Astrocyte of the spinal cord (primary cell): ENCODE results near the gene CLTB.

Experiments
- DNase-seq: peaks from one replicate; pipeline ENCODE4 v3.0.0; 2011; ENCODE audit warnings: low read depth, low spot score
- H3K4me3 ChIP-seq: 2 replicates; pipeline ENCODE4 v1.5.1; 2011; ENCODE audit warnings: low read depth, mild to moderate bottlenecking, low read length, moderate library complexity
- in situ Hi-C: cut with HindIII; loops from 2 replicates; pipeline ENCODE4 v1.10.0; 2017; ENCODE audit warnings: low sequenced_read_pairs
- TF ChIP-seq, protein P1 (sequence below): IDR thresholded peaks from 2 replicates; pipeline ENCODE4 v1.5.1; 2012; ENCODE audit warnings: low read depth, mild to moderate bottlenecking, low read length, inconsistent platforms

CLTB gene

DNA sequence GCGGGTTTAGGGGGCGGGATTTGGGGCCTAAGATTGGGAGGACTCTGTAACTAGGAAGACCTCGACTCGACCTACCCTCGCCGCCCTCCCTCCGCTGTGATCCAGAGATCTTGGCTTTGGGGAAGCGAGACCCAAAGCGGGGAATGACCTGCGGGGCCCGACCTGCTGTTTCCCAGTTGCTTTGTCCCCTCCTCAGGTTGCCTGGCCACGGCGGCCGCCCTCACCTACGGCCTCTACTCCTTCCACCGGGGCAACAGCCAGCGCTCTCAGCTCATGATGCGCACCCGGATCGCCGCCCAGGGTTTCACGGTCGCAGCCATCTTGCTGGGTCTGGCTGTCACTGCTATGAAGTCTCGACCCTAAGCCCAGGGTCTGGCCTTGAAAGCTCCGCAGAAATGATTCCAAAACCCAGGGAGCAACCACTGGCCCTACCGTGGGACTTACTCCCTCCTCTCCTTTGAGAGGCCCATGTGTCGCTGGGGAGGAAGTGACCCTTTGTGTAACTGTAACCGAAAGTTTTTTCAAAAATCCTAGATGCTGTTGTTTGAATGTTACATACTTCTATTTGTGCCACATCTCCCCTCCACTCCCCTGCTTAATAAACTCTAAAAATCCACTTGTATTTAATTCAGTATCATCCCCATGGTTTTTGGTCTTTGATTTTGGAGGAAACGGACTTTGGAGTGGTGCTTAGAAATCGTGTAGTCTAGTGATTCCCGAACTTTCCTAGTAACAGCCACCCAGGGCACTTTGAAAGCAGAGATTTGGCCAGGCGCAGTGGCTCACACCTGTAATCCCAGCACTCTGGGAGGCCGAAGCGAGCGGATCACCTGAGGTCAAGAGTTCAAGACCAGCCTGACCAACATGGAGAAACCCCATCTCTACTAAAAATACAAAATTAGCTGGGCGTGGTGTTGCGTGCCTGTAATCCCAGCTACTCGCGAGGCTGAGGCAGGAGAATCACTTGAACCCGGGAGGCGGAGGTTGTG is 26.9 kb downstream of the CLTB start:
- DNase-seq: no peak
- H3K4me3 ChIP-seq: peak overlapping the region; percentile 91
- TF ChIP-seq, protein P1, sequence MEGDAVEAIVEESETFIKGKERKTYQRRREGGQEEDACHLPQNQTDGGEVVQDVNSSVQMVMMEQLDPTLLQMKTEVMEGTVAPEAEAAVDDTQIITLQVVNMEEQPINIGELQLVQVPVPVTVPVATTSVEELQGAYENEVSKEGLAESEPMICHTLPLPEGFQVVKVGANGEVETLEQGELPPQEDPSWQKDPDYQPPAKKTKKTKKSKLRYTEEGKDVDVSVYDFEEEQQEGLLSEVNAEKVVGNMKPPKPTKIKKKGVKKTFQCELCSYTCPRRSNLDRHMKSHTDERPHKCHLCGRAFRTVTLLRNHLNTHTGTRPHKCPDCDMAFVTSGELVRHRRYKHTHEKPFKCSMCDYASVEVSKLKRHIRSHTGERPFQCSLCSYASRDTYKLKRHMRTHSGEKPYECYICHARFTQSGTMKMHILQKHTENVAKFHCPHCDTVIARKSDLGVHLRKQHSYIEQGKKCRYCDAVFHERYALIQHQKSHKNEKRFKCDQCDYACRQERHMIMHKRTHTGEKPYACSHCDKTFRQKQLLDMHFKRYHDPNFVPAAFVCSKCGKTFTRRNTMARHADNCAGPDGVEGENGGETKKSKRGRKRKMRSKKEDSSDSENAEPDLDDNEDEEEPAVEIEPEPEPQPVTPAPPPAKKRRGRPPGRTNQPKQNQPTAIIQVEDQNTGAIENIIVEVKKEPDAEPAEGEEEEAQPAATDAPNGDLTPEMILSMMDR: no peak
- in situ Hi-C loops: no loop called here

DNA sequence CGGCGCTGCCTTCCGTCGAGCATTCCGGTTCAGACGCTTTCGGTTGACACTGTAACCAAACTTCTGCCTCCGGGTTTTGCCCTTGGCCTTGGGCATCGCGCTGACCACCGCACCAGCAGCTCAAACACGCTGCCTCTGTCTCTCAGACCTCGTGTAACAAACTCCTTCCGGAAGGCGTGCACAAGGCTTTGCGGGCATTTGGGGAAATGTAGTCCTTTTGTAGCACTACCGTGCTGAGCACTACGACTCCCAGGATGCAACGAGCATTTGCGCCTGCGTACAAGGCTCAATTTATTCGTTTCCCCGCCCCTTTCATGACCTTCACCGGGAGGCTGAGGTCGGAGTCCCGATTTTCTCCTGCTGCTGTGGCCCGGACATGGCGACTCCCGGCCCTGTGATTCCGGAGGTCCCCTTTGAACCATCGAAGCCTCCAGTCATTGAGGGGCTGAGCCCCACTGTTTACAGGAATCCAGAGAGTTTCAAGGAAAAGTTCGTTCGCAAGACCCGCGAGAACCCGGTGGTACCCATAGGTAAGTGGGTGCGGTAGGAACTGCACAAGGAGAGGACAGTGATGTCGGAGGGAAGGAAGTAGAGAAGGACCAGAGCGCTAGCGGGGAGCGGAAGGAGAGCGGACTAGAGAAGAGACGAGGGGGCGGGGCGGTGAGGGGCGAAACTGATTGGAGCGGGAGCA is 27.8 kb downstream of the CLTB start, which contains the start of the genes HIGD2A and NOP16:
HIGD2A (plus strand) TSS at position 308 of the 691 bp plus-strand sequence; CDS start at position 377, 69 bp downstream.
NOP16 (minus strand) TSS at position 155 of the 691 bp plus-strand sequence; CDS start at position 96, 59 bp downstream.
- in situ Hi-C loops: no loop called here
- TF ChIP-seq, protein P1: no peak
- DNase-seq: peak; percentile 99
- peak within 1 kb of the TSS; percentile 91 for H3K4me3 ChIP-seq

DNA sequence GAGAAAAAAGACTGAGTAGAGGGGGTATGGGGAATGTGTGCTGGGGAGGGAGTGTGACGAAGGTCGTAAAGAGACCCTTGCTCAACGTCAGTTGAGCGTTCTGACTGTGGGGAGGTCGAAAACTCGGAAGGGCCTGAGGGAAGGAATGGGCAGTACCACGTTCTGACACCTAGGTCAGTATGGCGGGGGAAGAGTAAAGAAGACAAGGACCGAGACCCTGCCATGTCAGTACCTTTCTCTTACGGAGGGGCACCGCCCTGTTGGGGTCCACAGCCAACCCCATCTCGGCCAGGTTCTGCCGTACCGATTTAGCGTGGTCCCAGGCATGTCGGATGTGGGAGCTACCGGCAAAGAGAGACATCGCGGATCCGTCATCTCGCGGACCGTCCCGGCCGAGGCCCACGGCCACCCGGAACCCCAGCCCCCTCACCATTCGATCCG is 28.3 kb downstream of the CLTB start:
- in situ Hi-C loops: no loop called here
- peak overlapping the region; percentile 91 for H3K4me3 ChIP-seq
- no peak for DNase-seq
- TF ChIP-seq, protein P1: no peak

DNA sequence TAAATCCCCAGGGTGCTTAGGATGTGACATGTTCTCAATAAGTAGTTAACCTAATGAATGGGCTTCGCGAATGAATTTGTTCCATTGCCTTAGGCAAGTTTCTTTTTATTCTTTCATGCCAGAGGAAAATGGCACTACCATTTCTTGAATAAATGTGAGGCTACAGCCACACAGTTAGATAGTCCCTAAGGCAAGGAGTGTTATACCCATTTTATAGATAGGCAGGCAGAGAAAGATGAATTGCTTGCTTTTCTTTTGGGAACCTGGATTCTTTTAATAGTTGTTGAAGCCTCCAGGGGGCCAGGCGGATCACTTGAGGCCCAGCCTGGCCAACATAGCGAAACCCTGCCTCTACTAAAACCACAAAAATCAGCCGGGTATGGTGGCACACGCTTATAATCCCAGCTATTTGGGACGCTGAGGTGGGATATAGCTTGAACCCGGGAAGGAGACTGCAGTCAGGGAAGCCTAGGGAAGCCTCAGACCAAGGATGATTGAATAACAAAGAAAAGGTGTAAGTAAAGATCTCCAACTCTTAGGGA is 28.9 kb downstream of the CLTB start:
- TF ChIP-seq, protein P1: no peak
- in situ Hi-C loops: no loop called here
- DNase-seq: no peak
- H3K4me3 ChIP-seq: peak overlapping the region; percentile 91

DNA sequence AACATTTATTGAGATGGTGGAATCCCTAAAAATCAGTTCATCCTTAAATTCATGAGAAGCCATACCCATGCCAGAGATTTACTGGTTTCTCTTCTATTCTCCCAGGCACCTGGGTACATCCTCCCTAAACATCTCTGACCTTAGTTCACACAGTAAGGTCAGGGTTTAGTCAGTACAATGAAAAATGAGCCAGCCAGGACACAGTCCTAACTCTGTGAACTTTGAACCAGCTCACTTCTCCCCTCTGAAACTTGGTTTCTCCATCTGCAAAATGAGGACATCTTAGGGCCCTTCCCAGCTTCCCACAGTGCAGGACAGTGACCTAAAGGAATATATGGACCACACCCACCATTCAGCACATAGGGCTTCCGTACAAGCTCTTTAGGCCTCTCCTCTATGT is 29.8 kb downstream of the CLTB start:
- TF ChIP-seq, protein P1: no peak
- no peak overlapping the region for H3K4me3 ChIP-seq
- no peak for DNase-seq
- in situ Hi-C loops: no loop called here

DNA sequence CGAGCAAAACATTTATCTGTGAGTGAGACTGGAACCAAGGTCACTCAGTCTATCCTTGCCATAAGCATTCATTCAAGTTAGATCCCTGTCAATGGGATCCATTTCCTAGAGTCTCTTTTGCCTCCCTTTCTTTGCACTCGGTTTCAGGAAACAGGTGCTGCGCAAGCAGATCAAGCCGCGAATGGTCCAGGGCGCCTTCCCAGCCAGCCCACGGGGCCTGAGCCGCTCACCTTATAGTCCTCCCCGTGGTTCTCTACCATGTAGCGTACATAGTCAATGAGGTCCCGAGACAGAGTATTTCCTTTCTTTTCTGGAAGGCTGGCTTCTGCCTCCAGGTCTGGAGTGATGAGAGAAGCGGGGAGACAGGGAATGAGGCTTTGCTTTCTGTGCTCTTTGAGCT is 31.3 kb downstream of the CLTB start:
- no peak for DNase-seq
- in situ Hi-C loops: no loop called here
- TF ChIP-seq, protein P1: no peak
- no peak overlapping the region for H3K4me3 ChIP-seq
